Measurements from ENCODE around the gene C2CD2.
A peak's percentile ranks its signal among the peaks of the same experiment; 100 is the strongest.

Gene C2CD2

DNA sequence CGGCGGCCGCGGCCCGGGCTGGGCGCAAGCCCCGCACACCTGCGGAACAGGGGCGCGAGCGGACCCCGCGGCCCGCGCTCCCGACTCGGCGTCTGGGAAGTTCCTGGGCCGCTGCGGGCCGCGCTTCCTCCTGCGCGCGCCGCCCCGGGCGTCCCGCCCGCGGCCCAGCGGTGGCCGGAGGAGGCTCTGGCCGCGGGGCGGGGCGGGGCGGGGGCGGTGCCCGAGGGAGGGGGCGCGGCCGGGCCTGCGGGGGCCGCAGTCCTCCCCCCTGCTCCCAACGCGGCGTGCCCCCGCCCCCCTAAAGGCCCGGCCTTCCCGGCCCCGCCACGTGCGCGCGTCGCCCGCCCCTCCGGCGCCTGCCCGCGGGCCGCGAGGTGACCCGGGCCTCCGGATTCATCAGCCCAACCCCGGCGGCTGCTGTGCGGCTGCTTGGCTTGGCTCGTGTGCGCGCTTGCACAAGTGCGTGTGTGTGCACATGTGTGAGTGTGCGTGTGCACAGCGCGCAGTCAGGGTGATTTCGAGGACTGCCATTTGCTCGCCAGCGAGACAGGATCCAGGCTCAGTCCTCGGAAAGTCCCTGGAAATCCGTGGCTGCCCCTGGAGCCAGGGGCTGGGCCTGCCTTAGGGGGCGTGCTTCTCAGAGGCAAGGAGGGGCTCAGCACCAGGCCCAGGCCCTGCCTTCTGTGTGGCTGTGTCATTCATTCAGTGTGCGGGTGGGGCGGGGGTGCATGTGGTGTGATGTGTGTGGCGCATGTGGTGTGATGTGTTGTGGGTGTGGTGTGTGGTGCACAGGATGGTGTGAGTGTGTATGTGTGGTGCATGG is at the start of gene C2CD2:
C2CD2 (minus strand) TSS at position 188 of the 823 bp plus-strand sequence. CDS start 370 bp downstream, outside the sequence.
- TF ChIP-seq, protein P1, sequence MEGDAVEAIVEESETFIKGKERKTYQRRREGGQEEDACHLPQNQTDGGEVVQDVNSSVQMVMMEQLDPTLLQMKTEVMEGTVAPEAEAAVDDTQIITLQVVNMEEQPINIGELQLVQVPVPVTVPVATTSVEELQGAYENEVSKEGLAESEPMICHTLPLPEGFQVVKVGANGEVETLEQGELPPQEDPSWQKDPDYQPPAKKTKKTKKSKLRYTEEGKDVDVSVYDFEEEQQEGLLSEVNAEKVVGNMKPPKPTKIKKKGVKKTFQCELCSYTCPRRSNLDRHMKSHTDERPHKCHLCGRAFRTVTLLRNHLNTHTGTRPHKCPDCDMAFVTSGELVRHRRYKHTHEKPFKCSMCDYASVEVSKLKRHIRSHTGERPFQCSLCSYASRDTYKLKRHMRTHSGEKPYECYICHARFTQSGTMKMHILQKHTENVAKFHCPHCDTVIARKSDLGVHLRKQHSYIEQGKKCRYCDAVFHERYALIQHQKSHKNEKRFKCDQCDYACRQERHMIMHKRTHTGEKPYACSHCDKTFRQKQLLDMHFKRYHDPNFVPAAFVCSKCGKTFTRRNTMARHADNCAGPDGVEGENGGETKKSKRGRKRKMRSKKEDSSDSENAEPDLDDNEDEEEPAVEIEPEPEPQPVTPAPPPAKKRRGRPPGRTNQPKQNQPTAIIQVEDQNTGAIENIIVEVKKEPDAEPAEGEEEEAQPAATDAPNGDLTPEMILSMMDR (IDR thresholded peaks at IDR 0.05; ENCODE audit: borderline replicate concordance, control extremely low read depth, extremely low read depth, insufficient read depth, missing control alignments): no peak
- in situ Hi-C loops (cut with MboI; ENCODE audit: low sequenced_read_pairs, unreplicated experiment): no loop called here
- peak; percentile 96 for DNase-seq (ENCODE audit: low spot score)

DNA sequence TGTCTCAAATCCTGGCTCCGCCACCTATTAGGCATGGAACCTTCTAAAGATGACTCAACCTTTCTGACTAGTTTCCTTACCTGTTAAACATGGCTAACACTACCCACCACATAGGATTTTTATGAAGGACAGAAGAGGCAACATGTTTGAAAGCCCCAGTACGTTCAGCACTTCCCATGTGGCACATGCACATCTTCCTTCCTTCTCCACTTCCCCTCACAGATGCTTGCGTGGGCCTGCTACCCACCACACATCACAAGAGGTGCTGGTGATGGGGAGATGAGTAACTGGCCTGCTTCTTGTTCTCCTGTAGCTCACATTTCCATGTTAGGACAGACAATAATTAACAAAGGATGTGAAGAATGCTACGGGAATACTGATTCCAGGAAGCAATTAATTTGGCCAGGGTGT is 49.2 kb upstream of the C2CD2 start:
- DNase-seq (ENCODE audit: low spot score): peak; percentile 8
- TF ChIP-seq, protein P1 (IDR thresholded peaks at IDR 0.05; ENCODE audit: borderline replicate concordance, control extremely low read depth, extremely low read depth, insufficient read depth, missing control alignments): no peak
- in situ Hi-C loops (cut with MboI; ENCODE audit: low sequenced_read_pairs, unreplicated experiment): no loop called here

DNA sequence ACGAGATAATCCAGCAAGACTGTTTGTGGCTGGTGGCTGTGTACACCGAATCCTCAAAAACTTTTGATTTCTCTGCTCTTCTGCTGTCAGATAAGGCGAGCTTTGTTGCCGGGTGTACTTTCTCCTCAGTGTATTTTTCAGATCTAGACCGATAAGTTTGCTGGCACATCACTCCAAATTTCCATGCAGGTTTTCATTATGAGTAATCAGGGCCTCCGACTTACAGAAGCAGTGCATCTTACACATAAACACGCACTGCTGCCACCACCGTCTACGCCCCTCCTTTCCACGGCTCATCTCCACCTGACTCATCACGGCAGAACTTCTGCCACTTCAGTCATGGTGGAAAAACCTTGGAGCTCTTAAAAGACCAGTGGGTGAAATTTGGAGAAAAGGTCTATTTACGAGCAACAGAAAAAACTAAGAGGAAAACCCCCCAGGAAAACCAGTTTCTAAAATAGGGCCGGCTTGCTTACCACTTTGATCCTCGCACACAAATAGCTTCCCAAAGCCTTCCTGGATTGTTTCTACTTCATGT is 48.7 kb upstream of the C2CD2 start:
- DNase-seq (ENCODE audit: low spot score): peak; percentile 58
- in situ Hi-C loops (cut with MboI; ENCODE audit: low sequenced_read_pairs, unreplicated experiment): no loop called here
- TF ChIP-seq, protein P1 (IDR thresholded peaks at IDR 0.05; ENCODE audit: borderline replicate concordance, control extremely low read depth, extremely low read depth, insufficient read depth, missing control alignments): no peak

DNA sequence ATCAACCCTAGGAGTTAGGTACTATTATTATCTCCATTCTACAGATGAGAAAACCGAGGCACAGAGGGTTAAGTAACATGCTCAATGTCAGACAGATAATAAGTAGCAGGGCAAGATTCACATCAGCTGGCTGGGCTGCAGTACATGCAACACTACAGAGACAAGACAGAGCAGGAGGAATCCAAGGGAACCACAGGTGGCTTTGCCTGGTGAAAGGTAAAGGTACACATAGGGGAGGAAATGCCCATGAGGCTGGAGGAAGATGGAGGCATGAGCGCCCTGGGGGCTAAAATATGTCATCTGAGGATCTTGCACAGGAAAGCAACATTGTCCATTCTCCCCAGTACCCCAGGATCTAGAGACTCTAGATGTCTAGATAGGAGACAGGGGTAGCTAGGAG is 48.0 kb upstream of the C2CD2 start:
- no peak for DNase-seq (ENCODE audit: low spot score)
- TF ChIP-seq, protein P1 (IDR thresholded peaks at IDR 0.05; ENCODE audit: borderline replicate concordance, control extremely low read depth, extremely low read depth, insufficient read depth, missing control alignments): no peak
- in situ Hi-C loops (cut with MboI; ENCODE audit: low sequenced_read_pairs, unreplicated experiment): no loop called here

DNA sequence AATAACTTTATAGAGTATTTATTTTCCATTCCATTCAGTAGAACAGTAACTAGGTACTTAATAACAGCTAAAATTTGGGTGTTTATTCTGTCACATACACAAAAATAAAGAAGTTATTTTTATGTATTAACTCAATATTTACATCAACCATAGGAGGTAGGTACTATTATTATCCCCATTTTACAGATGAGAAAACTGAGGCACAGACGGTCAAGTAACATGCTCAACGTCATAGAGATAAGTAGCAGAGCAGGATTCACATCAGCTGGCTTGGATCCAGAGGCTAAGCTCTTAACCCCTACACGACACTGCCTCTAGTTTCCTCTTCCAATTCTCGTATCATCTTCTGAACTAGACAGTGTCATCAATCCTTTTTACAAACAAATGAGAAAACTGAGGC is 47.1 kb upstream of the C2CD2 start:
- TF ChIP-seq, protein P1 (IDR thresholded peaks at IDR 0.05; ENCODE audit: borderline replicate concordance, control extremely low read depth, extremely low read depth, insufficient read depth, missing control alignments): no peak
- in situ Hi-C loops (cut with MboI; ENCODE audit: low sequenced_read_pairs, unreplicated experiment): no loop called here
- DNase-seq (ENCODE audit: low spot score): no peak

DNA sequence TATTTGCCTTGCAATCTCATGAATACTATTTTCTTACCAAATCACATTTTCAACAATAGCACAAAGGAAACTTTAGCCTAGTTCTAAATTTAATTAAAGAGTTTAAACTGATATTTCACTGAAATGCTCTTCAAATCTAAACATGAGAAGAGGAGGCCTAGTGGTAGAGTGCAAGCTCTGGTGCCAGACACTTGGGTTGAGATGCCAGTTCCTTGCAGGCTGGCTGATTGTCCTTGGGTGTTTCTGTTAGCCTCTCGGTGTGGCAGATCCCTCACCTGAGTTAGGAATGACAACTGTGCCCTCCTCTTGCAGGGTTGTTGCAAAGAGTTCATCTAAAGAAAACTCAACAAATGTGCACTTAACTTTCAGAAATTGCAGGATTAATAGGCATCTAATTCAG is 43.8 kb upstream of the C2CD2 start:
- no peak for DNase-seq (ENCODE audit: low spot score)
- TF ChIP-seq, protein P1 (IDR thresholded peaks at IDR 0.05; ENCODE audit: borderline replicate concordance, control extremely low read depth, extremely low read depth, insufficient read depth, missing control alignments): no peak
- in situ Hi-C loops (cut with MboI; ENCODE audit: low sequenced_read_pairs, unreplicated experiment): no loop called here
